HG03457 (cell line): ENCODE data around the gene IFNLR1.

Source experiments
- ATAC-seq: cut with Tn5 transposase; IDR thresholded peaks from one replicate; pipeline ENCODE4 v1.9.1; 2021; ENCODE audit warnings: moderate number of reproducible peaks; ENCODE audit not compliant: unreplicated experiment

The IFNLR1 gene

GRCh38 chr1:24124980-24125379 is 62.1 kb downstream of the IFNLR1 start:
- ATAC-seq = no peak

- ATAC-seq = no peak
These were observed 63.5 kb downstream of the IFNLR1 start for GRCh38 chr1:24123611-24124010.

GRCh38 chr1:24122776-24123175 is 64.3 kb downstream of the IFNLR1 start:
- ATAC-seq = no peak

- ATAC-seq = no peak
These were observed 65.7 kb downstream of the IFNLR1 start for GRCh38 chr1:24121406-24121805.

GRCh38 chr1:24120965-24121364 is 66.1 kb downstream of the IFNLR1 start:
- ATAC-seq = no peak

- no peak for ATAC-seq
These were observed 67.0 kb downstream of the IFNLR1 start for GRCh38 chr1:24119859-24120756.

- ATAC-seq = no peak
These were observed 67.6 kb downstream of the IFNLR1 start for GRCh38 chr1:24119489-24119858.

- no peak for ATAC-seq
These were observed 68.5 kb downstream of the IFNLR1 start for GRCh38 chr1:24118410-24119242.

- ATAC-seq = no peak
These were observed 69.2 kb downstream of the IFNLR1 start for GRCh38 chr1:24117722-24118409.

GRCh38 chr1:24117132-24117531 is 70.0 kb downstream of the IFNLR1 start:
- ATAC-seq = no peak

- ATAC-seq = no peak
These were observed 72.3 kb downstream of the IFNLR1 start for GRCh38 chr1:24114753-24115152.

- no peak for ATAC-seq
These were observed 73.5 kb downstream of the IFNLR1 start for GRCh38 chr1:24113641-24114033.

GRCh38 chr1:24111996-24112779 is 74.9 kb downstream of the IFNLR1 start, which contains the start of gene MYOM3:
MYOM3 (minus strand) TSS chr1:24112135; CDS start chr1:24108636, 3,499 bp downstream.
- no peak for ATAC-seq

GRCh38 chr1:24111262-24111995 is 75.7 kb downstream of the IFNLR1 start:
- ATAC-seq = no peak

GRCh38 chr1:24110642-24111261 is 76.3 kb downstream of the IFNLR1 start:
- no peak for ATAC-seq

GRCh38 chr1:24109686-24110475 is 77.2 kb downstream of the IFNLR1 start:
- ATAC-seq = no peak

- no peak for ATAC-seq
These were observed 78.0 kb downstream of the IFNLR1 start for GRCh38 chr1:24109166-24109483.

GRCh38 chr1:24108334-24109165 is 78.5 kb downstream of the IFNLR1 start:
- ATAC-seq = no peak
